HG03045 (cell line): ENCODE results near the gene ADGRG1.
"Not testable (repeated sequence)": the region's sequence is repeated elsewhere in the genome, so short reads cannot be mapped to it uniquely, and the experiment has no call there.

ENCODE experiments used
- ATAC-seq: cut with Tn5 transposase; IDR thresholded peaks from one replicate; pipeline ENCODE4 v1.9.1; 2021; ENCODE audit warnings: mild to moderate bottlenecking, moderate library complexity; ENCODE audit not compliant: unreplicated experiment

Gene ADGRG1

DNA sequence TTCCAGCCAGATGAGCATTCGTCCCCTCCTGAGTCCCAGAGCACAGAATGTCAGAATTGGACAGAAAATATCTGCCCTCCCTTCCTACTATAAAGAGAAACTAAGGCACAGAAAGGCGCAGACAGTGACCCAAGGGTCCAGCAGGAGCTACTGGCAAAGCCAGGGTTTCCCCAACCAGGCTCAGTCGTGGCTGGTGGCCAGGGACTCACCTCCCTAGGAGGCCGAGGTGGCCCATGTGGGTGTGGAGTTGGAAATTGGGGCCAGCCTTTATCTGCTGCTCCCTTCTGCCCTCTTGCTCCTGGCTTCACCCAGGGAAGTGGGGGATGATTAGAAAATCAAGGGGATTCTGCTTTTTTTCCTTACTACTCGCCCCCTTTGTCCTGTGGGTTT, 67.2 kb downstream of the ADGRG1 start:
- no peak for ATAC-seq

DNA sequence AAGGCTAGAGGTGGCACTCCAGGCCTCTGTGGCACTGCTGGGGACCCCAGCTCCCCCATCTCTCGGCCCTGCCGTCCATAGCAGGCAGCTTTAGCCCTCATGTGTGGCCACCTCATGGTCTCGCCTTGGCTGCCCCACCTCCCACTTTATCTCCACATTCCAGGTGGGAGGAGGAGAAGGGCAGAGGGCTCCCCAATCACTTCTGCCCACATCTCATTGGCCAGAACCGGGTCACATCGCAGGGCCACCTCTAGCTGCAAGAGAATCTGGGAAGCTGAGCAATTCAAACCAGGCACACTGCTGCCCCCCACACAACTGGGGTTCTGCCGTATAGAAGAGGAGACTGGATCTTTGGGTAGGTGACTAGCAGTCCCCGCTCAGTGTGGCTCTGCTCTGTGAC, 67.8 kb downstream of the ADGRG1 start:
- no peak for ATAC-seq

DNA sequence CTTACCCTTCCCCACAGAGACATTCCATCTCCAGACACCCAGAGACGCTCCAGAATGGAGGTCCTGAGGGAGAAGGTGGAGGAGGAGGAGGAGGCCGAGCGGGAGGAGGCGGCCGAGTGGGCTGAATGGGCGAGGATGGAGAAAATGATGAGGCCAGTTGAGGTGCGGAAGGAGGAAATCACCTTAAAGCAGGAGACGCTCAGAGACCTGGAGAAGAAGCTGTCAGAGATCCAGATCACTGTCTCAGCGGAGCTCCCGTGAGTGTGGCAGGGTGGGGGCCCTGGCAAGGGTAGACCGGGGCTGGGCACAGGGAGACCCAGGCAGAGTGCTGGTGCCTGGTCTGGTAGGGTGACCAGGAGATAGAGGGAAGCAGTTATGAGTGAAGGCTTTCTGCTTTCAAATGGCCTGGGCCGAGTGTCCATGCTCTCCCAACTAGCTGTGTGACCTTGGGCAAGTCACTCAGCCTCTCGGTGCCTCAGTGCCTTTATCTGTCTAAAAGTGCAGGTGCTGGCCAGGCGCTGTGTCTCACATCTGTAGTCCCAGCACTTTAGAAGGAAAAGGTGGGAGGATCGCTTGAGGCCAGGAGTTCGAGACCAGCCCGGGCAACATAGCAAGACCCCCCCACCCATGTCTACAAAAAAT, 69.6 kb downstream of the ADGRG1 start:
- ATAC-seq, result no peak

DNA sequence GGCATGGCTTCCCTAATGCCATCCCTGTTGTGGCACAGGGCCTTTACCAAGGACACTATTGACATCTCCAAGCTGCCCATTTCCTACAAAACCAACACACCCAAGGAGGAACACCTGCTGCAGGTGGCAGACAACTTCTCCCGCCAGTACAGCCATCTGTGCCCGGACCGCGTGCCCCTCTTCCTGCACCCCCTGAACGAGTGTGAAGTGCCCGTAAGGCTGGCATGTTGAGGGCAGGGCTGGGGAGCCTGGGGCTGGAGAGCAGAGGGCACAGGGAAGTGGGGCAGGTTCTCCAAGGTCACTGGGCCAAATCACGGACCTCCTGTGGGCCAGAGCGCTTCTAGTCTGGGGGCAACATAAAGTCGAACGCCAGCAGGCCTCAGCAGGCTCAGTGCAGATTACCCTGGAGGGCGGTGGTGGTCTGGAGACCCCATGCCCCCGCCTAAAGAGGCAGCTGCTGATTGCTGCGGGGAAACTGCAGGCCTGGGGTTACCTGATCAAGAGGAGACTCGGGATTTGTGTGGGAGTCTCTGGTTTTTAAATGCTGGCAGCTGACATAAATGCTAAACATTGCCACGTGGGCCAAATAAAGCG, 70.5 kb downstream of the ADGRG1 start:
- no peak for ATAC-seq

DNA sequence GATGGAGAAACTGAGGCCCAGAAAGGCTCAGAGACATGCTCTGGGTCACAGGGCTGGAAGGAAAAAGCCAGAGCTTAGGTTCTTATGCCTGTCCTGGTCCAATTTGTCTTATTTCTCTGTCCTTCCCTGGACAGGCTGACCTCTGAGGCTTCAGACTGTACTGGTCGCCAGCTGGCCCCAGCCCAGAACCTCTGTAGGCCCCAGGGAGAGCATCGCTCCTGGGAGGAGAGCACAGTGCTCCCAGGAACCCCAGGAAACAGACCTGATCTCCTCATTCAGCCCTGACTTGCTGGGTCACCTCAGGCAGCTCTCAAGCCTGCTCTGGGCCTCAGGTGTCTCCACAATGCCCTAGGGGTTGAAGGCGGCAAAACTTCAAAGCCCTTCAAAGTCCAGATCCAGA, 71.1 kb downstream of the ADGRG1 start:
- ATAC-seq, result no peak

DNA sequence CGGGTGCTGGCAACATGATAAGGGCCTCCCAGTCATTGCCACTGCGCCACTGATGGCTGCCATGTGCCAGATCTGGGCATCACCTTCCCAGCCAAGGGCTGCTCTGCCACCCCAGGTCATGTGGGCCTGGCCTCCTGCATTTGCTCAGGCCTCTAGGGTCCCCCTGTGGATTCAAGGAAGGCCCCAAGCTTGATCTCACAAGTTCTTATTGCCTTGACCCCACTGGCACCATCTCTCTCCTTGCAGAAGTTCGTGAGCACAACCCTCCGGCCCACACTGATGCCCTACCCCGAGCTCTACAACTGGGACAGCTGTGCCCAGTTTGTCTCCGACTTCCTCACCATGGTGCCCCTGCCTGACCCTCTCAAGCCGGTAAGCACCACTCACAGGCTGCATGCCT, 71.5 kb downstream of the ADGRG1 start:
- no peak for ATAC-seq

DNA sequence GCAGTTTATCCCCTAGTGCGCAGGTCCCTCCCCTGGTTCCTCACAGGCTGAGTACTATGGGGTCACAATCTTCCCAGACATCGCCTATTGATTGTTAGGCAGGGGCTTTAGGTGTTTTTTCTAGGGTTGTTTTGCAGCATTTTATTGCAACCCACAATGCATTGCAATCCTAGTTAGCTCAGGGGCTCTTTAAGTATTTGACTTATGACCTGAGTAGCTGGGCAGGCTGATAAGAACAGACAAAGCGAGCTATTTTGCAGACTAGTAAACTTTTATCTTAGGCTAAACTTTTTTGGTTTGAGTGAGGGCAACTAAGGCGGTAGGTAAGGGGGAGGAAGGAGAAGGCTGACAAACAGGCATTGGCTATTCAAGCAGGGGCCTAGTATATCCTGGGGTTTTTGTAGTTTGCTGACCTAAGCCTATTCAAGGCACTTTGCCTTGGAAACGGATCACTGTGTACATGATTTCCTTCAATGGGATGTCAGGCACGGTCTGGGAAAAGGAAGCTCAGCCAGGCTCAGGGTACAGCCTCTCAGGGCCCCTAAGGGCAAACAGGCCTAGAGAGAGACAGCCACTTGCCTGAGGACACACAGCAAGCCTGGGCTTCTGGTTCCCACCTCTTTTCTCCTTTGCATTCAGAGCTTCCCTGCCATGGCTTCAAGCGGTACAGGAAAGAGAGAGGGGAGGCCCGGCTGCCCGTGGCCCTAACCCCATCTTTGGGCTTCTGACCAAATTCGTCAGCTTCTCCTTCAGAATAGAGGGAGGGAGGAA, 72.5 kb downstream of the ADGRG1 start:
- no peak for ATAC-seq

DNA sequence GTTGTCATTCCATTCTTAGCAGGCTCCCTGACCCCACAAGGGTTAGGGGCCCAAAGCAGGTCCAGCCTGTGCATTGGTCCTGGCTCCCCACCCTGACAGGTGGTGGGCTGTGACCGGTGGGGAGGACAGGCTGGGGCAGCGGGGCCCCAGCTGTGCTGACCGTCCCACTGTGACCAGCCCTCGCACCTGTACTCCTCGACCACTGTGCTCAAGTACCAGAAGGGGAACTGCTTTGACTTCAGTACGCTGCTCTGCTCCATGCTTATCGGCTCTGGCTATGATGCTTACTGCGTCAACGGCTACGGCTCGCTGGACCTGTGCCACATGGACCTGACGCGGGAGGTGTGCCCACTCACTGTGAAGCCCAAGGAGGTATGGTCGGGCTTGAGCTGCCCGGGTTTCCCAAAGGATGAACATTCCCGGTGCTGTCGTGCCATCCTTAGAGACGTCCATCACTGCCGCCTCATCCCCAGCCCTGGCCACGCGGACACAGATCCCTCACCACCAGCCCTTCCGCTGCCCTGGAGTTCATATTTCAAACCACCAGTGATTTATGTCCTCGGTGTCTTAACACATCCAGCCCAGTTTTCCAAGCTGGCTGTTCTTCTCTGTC, 73.4 kb downstream of the ADGRG1 start:
- no peak for ATAC-seq

DNA sequence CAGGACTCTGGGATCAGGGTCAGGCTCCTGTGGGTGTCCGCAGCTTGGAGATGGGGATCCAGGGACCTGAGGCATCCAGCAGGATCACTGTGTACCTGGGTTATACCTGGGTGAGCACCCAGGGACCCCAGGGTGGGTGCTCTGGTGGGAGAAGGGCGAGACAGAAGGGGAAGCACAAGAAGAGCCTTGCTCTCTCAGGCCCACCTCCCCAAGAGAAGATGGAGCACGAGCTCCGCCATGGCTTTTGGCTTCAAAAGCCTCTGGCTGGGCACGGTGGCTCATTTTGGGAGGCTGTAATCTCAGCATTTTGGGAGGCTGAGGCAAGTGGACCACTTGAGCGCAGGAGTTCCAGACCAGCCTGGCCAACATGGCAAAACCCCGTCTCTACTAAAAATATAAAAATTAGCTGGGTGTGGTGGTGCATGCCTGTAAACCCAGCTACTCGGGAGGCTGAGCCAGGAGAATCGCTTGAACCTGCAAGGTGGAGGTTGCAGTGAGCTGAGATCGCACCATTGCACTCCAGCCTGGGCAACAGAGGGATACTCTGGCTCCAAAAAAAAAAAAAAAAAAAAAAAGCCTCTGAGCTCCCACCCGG, 75.1 kb downstream of the ADGRG1 start:
- ATAC-seq, result no peak

DNA sequence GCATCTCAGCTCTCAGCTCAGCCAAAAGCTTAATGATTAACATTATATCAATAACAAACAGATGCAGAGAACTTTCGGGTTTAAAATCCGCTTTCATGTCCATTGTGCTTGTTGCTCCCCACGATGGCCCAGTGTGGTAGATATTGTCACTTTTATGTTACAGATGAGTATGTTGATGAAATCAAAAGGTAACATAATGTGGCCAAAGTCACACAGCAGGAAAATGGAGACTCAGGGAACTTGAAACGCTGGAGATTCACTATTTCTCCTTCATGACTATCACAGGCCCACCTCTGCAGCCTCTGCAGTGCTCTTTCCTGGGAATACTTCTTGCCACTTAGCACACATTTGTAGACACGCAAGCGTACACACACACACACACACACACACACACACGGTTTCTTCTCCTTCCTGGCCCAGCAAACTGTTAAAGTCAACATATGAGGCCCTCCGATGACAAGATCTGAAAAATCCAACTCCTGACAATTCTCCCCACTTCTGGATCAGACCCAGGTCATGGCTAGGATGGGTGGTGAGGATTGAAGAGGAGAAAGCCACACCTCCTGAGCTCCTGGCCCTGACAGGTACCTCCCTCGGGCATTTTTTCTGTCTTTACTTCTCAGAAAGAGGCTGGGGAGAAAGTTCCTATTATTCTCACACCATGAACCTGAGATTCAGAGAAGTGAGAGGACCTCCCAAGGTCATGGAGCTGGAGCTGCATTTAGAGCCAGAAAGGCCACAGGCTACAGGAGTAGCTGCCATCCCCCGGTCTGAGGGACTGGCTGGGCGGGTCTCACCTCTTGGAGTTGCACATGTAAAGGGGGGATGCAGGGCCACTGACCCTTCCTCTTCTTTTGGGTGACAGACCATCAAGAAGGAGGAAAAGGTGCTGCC, 75.8 kb downstream of the ADGRG1 start:
- ATAC-seq, result no peak

DNA sequence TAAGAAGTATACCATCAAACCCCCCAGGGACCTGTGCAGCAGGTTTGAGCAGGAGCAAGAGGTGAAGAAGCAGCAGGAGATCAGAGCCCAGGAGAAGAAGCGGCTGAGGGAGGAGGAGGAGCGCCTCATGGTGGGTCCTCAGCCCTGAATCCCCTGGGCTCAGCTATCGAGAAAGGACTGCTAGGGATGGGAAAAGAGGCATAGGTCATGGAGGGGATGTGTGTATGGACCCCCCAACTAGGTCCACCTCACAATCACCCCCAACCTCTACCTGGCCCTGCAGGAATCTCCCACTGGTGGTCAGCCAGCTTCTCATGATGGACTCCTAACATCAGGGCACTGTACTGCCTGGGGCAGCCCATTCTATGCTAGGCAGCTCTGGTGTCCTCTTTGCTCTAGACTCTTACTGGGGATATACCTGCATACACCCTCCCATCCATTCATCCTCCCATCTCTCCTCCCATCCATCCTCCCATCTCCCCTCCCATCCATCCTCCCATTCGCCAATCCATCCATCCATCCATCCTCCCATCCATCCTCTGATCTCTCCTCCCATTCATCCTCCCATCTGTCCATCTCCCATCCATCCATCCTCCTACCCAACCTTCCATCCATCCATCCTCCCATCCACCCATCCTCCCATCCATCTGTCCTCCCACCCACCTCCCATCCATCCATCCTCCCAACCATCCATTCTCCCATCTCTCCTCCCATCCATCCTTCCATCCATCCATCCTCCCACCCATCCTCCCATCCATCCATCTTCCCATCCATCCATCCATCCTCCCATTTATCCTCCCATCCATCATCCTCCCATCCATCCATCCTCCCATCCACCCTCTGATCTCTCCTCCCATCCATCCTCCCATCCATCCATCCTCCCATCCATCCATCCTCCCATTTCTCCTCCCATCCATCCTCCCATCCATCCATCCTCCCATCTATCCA, 76.7 kb downstream of the ADGRG1 start:
- no peak for ATAC-seq

DNA sequence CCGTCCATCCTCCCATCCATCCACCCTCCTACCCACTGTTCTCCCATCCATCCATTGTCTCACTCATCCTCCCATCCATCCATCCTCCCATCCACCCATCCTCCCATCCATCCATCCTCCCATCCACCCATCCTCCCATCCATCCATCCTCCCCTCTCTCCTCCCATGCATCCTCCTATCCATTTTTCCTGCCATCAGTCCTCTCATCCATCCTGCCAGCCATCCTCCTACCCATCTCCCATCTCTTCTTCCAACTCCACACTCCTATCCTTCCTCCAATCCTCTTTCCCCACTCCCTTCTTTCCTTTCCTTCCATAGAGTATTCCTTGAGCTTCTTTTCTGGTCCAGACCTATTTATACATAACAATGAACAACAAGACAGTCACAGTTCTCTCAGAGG, 78.3 kb downstream of the ADGRG1 start:
- no peak for ATAC-seq

DNA sequence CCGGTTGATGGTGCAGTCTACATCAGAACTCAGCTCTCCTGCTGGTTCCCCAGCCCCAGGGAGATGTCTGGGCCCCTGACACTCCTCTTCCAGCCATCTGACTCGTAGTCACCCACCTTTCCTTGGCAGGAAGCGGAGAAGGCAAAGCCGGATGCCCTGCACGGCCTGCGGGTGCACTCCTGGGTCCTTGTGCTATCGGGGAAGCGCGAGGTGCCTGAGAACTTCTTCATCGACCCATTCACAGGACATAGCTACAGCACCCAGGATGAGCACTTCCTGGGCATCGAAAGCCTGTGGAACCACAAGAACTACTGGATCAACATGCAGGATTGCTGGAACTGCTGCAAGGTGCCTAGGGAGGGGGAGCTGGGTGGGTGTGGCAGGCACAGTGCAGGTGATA, 78.9 kb downstream of the ADGRG1 start:
- no peak for ATAC-seq

DNA sequence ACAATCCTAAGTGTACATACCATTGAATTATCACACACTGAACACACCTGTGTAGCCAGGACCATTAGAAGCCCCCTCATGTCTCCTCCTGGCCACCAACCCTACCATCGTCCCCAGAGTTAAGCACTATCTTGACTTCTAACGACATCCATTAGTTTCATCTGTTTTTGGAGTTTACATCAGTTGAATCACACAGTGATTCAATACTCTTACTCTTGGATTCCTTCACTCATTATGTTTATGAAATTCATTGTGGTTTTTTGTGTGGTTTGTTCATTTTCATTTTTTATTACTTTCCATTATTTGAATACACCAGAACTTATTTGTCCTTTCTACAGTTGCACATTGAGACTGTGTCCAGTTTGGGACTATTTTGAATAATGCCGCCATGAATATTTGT, 79.7 kb downstream of the ADGRG1 start:
- ATAC-seq, result no peak

DNA sequence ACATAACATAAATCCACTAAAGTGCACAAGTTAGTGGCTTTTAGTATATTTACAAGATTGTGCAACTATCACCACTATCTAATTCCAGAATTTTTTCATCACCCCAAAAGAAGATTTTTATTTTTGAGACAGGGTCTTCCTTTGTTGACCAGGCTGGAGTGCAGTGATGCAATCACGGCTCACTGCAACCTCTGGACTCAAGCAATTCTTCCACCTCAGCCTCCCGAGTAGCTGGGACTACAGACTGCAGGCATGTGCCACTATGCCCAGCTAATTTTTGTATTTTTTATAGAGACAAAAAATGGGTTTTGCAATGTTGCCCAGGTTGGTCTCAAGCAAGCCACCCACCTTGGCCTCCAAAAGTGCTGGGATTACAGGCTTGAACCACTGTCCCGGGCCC, 81.2 kb downstream of the ADGRG1 start:
- no peak for ATAC-seq

DNA sequence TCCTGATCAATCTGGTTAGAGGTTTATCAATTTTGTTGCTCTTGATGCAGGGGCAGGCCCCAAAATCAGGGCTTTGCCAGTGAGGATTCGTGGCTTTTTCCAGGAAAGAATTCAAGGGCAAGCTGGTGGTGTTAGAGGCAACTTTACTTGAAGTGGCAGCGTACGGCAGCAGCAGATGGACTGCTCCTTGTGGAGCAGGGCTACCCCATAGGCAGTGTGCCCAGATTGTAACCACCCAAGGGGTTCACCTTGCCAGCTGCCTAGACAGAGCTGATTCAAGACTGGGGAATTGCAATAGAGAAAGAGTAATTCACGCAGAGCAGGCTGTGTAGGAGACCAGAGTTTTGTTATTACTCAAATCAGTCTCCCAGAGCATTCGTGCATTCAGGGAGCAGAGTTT, 82.9 kb downstream of the ADGRG1 start:
- no peak for ATAC-seq

DNA sequence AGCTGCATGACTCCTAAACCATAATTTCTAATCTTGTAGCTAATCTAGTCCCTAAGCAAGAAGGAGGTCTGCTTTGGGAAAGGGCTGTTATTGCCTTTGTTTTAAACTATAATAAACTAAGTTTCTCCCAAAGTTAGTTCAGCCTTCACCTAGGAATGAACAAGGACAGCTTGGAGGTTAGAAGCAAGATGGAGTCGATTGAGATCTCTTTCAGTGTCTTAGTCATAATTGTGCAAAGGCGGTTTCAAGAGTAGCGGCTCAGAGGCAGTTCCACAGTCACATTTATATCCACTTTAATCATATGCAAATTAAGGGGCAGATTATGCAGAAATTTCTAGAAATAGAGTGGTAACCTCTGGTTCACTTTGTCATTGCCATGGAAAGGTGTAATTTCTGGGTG, 83.6 kb downstream of the ADGRG1 start:
- ATAC-seq, result no peak

DNA sequence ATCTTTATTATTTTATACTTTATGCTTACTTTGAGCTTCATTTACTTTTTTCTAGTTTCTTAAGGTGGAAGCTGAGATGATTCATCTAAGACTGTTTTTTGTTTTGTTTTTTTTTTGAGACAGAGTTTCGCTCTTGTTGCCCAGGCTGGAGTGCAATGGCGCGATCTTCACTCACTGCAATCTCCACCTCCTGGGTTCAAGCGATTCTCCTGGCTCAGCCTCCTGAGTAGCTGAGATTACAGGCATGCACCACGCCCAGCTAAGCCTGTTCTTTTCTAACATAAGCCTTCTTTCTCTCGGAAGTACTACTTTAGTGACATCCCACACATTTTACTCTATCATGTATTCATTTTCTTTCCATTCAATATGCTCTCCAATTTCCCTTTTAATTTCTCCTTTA, 84.1 kb downstream of the ADGRG1 start:
- not testable (repeated sequence) for ATAC-seq

DNA sequence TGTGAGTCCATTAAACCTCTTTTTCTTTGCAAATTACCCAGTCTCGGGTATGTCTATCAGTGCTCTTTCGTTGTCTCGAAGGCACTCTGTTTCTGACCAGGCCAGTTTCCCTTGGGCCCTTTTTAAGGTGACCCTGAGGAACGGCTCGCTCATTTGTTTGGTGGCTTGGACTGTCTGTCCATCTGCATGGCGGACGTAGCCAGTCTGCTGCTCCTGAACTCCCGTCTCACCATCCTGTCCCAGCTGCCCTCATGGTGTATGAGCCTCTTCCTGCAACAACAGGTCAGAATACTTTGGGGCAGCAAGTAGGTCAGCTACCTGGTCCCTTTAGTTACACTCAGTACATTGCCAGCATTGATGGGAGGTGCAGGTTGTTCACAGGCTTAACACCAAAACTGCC, 85.2 kb downstream of the ADGRG1 start:
- no peak for ATAC-seq
